ENCODE results near the gene DLEC1. TPM values are rescaled to one million over a fixed set of nuclear protein-coding genes. Genes with fewer than 3 reads are reported as not detected.

The DLEC1 gene
- total and polyA plus RNA-seq, 2 donors (not counting 1 experiment from before 2014, with no cell fraction given) = 0.52 to 2.1 TPM

DNA sequence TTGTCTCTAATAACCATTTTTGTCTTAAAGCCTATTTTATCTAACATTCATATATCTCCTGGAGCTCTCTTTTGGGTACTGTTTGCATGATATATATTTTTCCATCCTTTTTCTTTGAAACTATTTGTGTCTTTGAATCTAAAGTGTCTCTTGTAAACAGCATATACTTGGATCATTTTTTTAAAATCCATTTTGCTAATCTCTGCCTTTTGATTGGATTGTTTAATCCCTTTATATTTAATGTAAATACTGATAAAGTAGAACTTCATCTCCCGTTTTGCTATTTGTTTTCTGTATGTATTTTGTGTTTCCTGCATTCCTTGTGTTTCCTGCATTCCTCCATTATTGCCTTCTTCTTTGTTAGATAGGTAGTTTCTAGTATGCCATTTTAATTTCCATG, 66.5 kb downstream of the DLEC1 start:
- no peaks in the 10 kb centered on the region for H3K79me2 ChIP-seq (ENCODE audit: control insufficient read depth, insufficient read depth, low read length)
- ATAC-seq (ENCODE audit: low read depth) (no peak), DNase-seq (no peak)
- POLR2A ChIA-PET = no interaction called here
- WGBS (ENCODE audit: insufficient coverage) = no CpG with 5 or more reads among the region's 1 CpG
- peaks cover 0 to 10% (median 0%) of the 10 kb centered on the region in 4 experiments for H3K27me3 ChIP-seq (replicated peaks in 1 of 4; ENCODE audit: control extremely low read depth in 1 of 4, control insufficient read depth in 3 of 4, insufficient read depth in 4 of 4, low read length in 3 of 4)
- H3K36me3 ChIP-seq (replicated peaks in 1 of 2; ENCODE audit: control extremely low read depth in 1 of 2, control insufficient read depth in 1 of 2, extremely low read depth in 1 of 2, insufficient read depth in 2 of 2, low read length in 1 of 2) = no peaks in the 10 kb centered on the region
- no peak overlapping the region for H3K9ac ChIP-seq (ENCODE audit: low read length)
- CTCF ChIA-PET = no interaction called here
- H3K4me1 ChIP-seq (ENCODE audit: control insufficient read depth in 2 of 2, insufficient read depth in 2 of 2, low read length in 2 of 2) = peaks cover 3 to 9% of the 10 kb centered on the region in 2 donors
- peaks cover 8% of the 10 kb centered on the region for H3K4me1 Mint-ChIP-seq
- peaks cover 4% of the 10 kb centered on the region for H3K9me3 Mint-ChIP-seq (ENCODE audit: insufficient read depth)
- H3K4me3 Mint-ChIP-seq = no peak overlapping the region
- no peak overlapping the region for H3K4me3 ChIP-seq (ENCODE audit: control extremely low read depth in 1 of 5, extremely low read depth in 1 of 5, insufficient read depth in 1 of 5, low read depth in 2 of 5, low read length in 4 of 5)
- H3K9me3 ChIP-seq (ENCODE audit: control extremely low read depth in 1 of 3, control insufficient read depth in 2 of 3, insufficient read depth in 1 of 3, low read length in 2 of 3) = peaks cover 7 to 17% (median 8%) of the 10 kb centered on the region in 3 donors
- TF ChIP-seq, protein P1, sequence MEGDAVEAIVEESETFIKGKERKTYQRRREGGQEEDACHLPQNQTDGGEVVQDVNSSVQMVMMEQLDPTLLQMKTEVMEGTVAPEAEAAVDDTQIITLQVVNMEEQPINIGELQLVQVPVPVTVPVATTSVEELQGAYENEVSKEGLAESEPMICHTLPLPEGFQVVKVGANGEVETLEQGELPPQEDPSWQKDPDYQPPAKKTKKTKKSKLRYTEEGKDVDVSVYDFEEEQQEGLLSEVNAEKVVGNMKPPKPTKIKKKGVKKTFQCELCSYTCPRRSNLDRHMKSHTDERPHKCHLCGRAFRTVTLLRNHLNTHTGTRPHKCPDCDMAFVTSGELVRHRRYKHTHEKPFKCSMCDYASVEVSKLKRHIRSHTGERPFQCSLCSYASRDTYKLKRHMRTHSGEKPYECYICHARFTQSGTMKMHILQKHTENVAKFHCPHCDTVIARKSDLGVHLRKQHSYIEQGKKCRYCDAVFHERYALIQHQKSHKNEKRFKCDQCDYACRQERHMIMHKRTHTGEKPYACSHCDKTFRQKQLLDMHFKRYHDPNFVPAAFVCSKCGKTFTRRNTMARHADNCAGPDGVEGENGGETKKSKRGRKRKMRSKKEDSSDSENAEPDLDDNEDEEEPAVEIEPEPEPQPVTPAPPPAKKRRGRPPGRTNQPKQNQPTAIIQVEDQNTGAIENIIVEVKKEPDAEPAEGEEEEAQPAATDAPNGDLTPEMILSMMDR (IDR thresholded peaks at IDR 0.05) = no peak
- no peak for TF ChIP-seq EZH2 (IDR thresholded peaks at IDR 0.05; ENCODE audit: borderline replicate concordance, insufficient read depth, low read depth, low read length, poor library complexity, severe bottlenecking)
- H3K27ac ChIP-seq (ENCODE audit: low read length in 2 of 2) = no peak overlapping the region
- H4K20me1 ChIP-seq (ENCODE audit: control insufficient read depth, insufficient read depth, low read length, poor library complexity, severe bottlenecking) = no peaks in the 10 kb centered on the region
- H3K27me3 Mint-ChIP-seq = peaks cover 5% of the 10 kb centered on the region
- intact Hi-C loops (cut with micrococcal nuclease) = no loop called here
- H2AFZ ChIP-seq (ENCODE audit: insufficient read depth, low read depth, low read length, poor library complexity, severe bottlenecking) = no peak overlapping the region
- no peak overlapping the region for H3K27ac Mint-ChIP-seq
- no peak overlapping the region for H3K4me2 ChIP-seq (replicated peaks; ENCODE audit: low read depth, low read length, poor library complexity, severe bottlenecking)

DNA sequence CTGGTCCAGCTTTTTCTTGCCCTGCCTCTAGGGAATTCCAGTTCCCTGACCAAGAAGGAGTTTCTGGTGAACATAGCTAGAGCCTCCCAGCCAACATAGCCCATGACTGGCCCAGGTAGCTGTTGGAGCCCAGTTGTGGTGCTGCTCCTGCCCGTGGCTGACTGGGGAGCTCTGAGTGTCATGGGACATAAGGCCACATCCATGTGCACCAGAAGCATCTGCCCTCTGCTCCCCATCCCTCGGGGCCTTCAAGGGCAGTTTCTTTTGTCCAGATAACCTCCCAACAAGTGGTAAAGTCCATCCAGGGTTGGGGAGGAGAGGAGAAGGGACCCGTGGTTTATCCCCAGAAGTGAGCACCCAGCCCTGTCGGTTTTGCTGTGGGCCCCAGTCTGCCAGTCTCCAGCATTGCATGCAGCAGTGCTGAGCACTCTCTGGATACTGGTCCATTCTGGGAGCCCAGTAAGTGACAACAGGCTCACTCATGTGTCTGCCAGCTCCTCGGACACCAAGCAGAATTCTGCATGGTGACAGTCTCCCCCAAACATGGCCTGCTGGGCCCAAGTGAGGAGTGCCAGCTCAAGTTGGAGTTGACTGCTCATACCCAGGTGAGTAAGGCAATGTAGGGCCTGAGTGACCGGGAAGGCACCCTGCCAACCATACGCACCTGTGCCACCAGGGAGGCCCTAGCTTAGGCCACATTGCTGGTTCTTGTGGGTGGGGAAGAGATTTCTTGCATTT, 69.1 kb downstream of the DLEC1 start:
- no peaks in the 10 kb centered on the region for H4K20me1 ChIP-seq (ENCODE audit: control insufficient read depth, insufficient read depth, low read length, poor library complexity, severe bottlenecking)
- ATAC-seq (ENCODE audit: low read depth) (no peak), DNase-seq (no peak)
- ChIA-PET CTCF (interaction anchor here (0.6 kb wide), 1 partner anchor 318 kb away, joined by 4 read pairs; no protein-coding TSS in a partner anchor), POLR2A (no interaction called here)
- H3K27ac Mint-ChIP-seq = no peak overlapping the region
- peaks cover 7 to 17% (median 8%) of the 10 kb centered on the region in 3 donors for H3K9me3 ChIP-seq (ENCODE audit: control extremely low read depth in 1 of 3, control insufficient read depth in 2 of 3, insufficient read depth in 1 of 3, low read length in 2 of 3)
- peaks cover 0 to 10% (median 0%) of the 10 kb centered on the region in 4 experiments for H3K27me3 ChIP-seq (replicated peaks in 1 of 4; ENCODE audit: control extremely low read depth in 1 of 4, control insufficient read depth in 3 of 4, insufficient read depth in 4 of 4, low read length in 3 of 4)
- H3K27me3 Mint-ChIP-seq = peaks cover 5% of the 10 kb centered on the region
- no peaks in the 10 kb centered on the region for H3K4me1 ChIP-seq (ENCODE audit: control insufficient read depth in 2 of 2, insufficient read depth in 2 of 2, low read length in 2 of 2)
- no peaks in the 10 kb centered on the region for H3K36me3 ChIP-seq (replicated peaks in 1 of 2; ENCODE audit: control extremely low read depth in 1 of 2, control insufficient read depth in 1 of 2, extremely low read depth in 1 of 2, insufficient read depth in 2 of 2, low read length in 1 of 2)
- peaks cover 4% of the 10 kb centered on the region for H3K9me3 Mint-ChIP-seq (ENCODE audit: insufficient read depth)
- H2AFZ ChIP-seq (ENCODE audit: insufficient read depth, low read depth, low read length, poor library complexity, severe bottlenecking) = no peak overlapping the region
- no peak overlapping the region for H3K4me3 ChIP-seq (ENCODE audit: control extremely low read depth in 1 of 5, extremely low read depth in 1 of 5, insufficient read depth in 1 of 5, low read depth in 2 of 5, low read length in 4 of 5)
- TF ChIP-seq, protein P1 (IDR thresholded peaks at IDR 0.05) = no peak
- TF ChIP-seq EZH2 (IDR thresholded peaks at IDR 0.05; ENCODE audit: borderline replicate concordance, insufficient read depth, low read depth, low read length, poor library complexity, severe bottlenecking) = no peak
- H3K4me1 Mint-ChIP-seq = no peaks in the 10 kb centered on the region
- H3K4me2 ChIP-seq (replicated peaks; ENCODE audit: low read depth, low read length, poor library complexity, severe bottlenecking) = no peak overlapping the region
- H3K9ac ChIP-seq (ENCODE audit: low read length) = no peak overlapping the region
- H3K4me3 Mint-ChIP-seq = no peak overlapping the region
- no peak overlapping the region for H3K27ac ChIP-seq (ENCODE audit: low read length in 2 of 2)
- H3K79me2 ChIP-seq (ENCODE audit: control insufficient read depth, insufficient read depth, low read length) = no peaks in the 10 kb centered on the region
- intact Hi-C loops (cut with micrococcal nuclease) = no loop called here
- WGBS (ENCODE audit: insufficient coverage) = 97% methylated on average over 6 of the region's 7 CpGs

Measured in B cell (primary cell).